HepG2 (cell line): ENCODE results near the gene ZNF3. TPM values are rescaled to one million over a fixed set of nuclear protein-coding genes. Genes with fewer than 3 reads are reported as not detected.

Experiments used
- CCDC6 ChIP-seq: sonication (generic); formaldehyde crosslinking; IDR thresholded peaks from 2 replicates; pipeline ENCODE4 v1.8.1; 2022; ENCODE audit warnings: mild to moderate bottlenecking, missing genetic modification reagents, moderate library complexity
- ESRRA ChIP-seq: sonication (generic); formaldehyde crosslinking; IDR thresholded peaks from 2 replicates; pipeline ENCODE4 v1.5.1; 2020; ENCODE audit warnings: mild to moderate bottlenecking, low read depth, missing genetic modification reagents
- HNRNPH1 ChIP-seq: fragments of 200-400 bp; formaldehyde crosslinking; optimal IDR thresholded peaks from 2 replicates; pipeline ENCODE3; 2017; ENCODE audit warnings: mild to moderate bottlenecking, low read depth, low read length
- MTA1 ChIP-seq: sonication (generic); formaldehyde crosslinking; IDR thresholded peaks from 2 replicates; pipeline ENCODE4 v1.4.0; 2020; ENCODE audit warnings: missing genetic modification reagents, mild to moderate bottlenecking, borderline replicate concordance
- NFYC ChIP-seq: IDR thresholded peaks from 2 replicates; pipeline ENCODE4 v1.6.1; 2016; ENCODE audit warnings: missing genetic modification reagents, missing compliant biosample characterization
- NR2F2 ChIP-seq: IDR thresholded peaks from 2 replicates; pipeline ENCODE4 v1.6.1; 2012; ENCODE audit warnings: low read depth, inconsistent platforms, borderline replicate concordance
- POLR2AphosphoS2 ChIP-seq: IDR thresholded peaks from 2 replicates; pipeline ENCODE4 v1.6.1; 2011; ENCODE audit warnings: low read depth, low read length, improper control_type of control experiment
- PRPF4 ChIP-seq: fragments of 200-400 bp; formaldehyde crosslinking; IDR thresholded peaks from 2 replicates; pipeline ENCODE4 v1.6.1; 2016; ENCODE audit warnings: low read length, low read depth; ENCODE audit not compliant: poor library complexity, severe bottlenecking
- RFX5 ChIP-seq: IDR thresholded peaks from 2 replicates; pipeline ENCODE4 v1.6.1; 2011; ENCODE audit warnings: low read depth, low read length, improper control_type of control experiment
- SRSF1 ChIP-seq: fragments of 200-400 bp; formaldehyde crosslinking; optimal IDR thresholded peaks from 2 replicates; pipeline ENCODE3; 2017; ENCODE audit warnings: mild to moderate bottlenecking, low read depth, low read length, moderate library complexity
- TGIF2 ChIP-seq: IDR thresholded peaks from 2 replicates; pipeline ENCODE4 v1.6.1; 2016; ENCODE audit warnings: control low read depth, missing compliant biosample characterization
- TSC22D2 ChIP-seq: sonication (generic); formaldehyde crosslinking; IDR thresholded peaks from 2 replicates; pipeline ENCODE4 v1.5.1; 2020; ENCODE audit warnings: missing genetic modification reagents, mild to moderate bottlenecking, borderline replicate concordance
- ZBTB7A ChIP-seq: sonication (generic); formaldehyde crosslinking; IDR thresholded peaks from 2 replicates; pipeline ENCODE4 v1.8.0; 2022; ENCODE audit warnings: mild to moderate bottlenecking, missing genetic modification reagents
- ZFP37 ChIP-seq: sonication (generic); formaldehyde crosslinking; IDR thresholded peaks from 2 replicates; pipeline ENCODE4 v1.4.0; 2020; ENCODE audit warnings: missing genetic modification reagents, borderline replicate concordance
- ZNF138 ChIP-seq: sonication (generic); formaldehyde crosslinking; IDR thresholded peaks from 2 replicates; pipeline ENCODE4 v1.5.0; 2020; ENCODE audit warnings: mild to moderate bottlenecking, low read depth, missing genetic modification reagents
- ZNF619 ChIP-seq: sonication (generic); formaldehyde crosslinking; IDR thresholded peaks from 2 replicates; pipeline ENCODE4 v1.4.0; 2020; ENCODE audit warnings: mild to moderate bottlenecking, missing genetic modification reagents
- ZNF749 ChIP-seq: sonication (generic); formaldehyde crosslinking; IDR thresholded peaks from 2 replicates; pipeline ENCODE4 v1.8.0; 2022; ENCODE audit warnings: mild to moderate bottlenecking, missing genetic modification reagents, moderate library complexity, borderline replicate concordance
- ZNF883 ChIP-seq: sonication (generic); formaldehyde crosslinking; IDR thresholded peaks from 2 replicates; pipeline ENCODE4 v1.5.1; 2020; ENCODE audit warnings: mild to moderate bottlenecking, missing genetic modification reagents; ENCODE audit errors: not compliant biosample characterization
- polyA plus RNA-seq, 8 experiments: library from polyadenylated mRNA; depleted of rRNA in 3 of 8; stranded (reverse) in 7 of 8; unstranded in 1 of 8; fragments of >200 nt; fragmentation: Illumina TruSeq in 4 of 8; extraction: Trizol in 4 of 8; gene quantifications; 2 replicates each; pipeline versions ENCODE4 v1.2.1 to v1.2.3, GENCODE V29; 2011 to 2016; ENCODE audit warnings: low read depth in 4 of 8, missing spikeins in 1 of 8, mixed read lengths in 1 of 8; ENCODE audit not compliant: insufficient read depth in 1 of 8
- total RNA-seq, 5 experiments: library from RNA; depleted of rRNA; stranded (reverse); fragments of >200 nt; fragmentation: Illumina TruSeq; extraction: Trizol; gene quantifications; 2 replicates each; pipeline ENCODE4 v1.2.3, GENCODE V29; 2016; ENCODE audit warnings: low read depth in 1 of 5
- TF ChIP-seq, protein P1 (sequence below): sonication (generic); formaldehyde crosslinking; IDR thresholded peaks from 2 replicates; pipeline ENCODE4 v1.5.1; 2020; ENCODE audit warnings: missing genetic modification reagents, mild to moderate bottlenecking, borderline replicate concordance
- TF ChIP-seq, protein P2 (sequence below): sonication (generic); formaldehyde crosslinking; IDR thresholded peaks from 2 replicates; pipeline ENCODE4 v1.4.0; 2020; ENCODE audit warnings: missing genetic modification reagents, mild to moderate bottlenecking, borderline replicate concordance
- TF ChIP-seq, protein P3 (sequence below): fragments of 450-650 bp; IDR thresholded peaks from 2 replicates; pipeline ENCODE4 v1.6.1; 2017
- TF ChIP-seq, protein P4 (sequence below): sonication (generic); formaldehyde crosslinking; IDR thresholded peaks from 2 replicates; pipeline ENCODE4 v1.4.0; 2020; ENCODE audit warnings: low read depth, mild to moderate bottlenecking, missing genetic modification reagents

The ZNF3 gene
- total and polyA plus RNA-seq, 2 of the 13 experiments (the other 11 are each of a cell fraction or from before 2014, with no cell fraction given): 33.7 to 56.9 TPM

DNA sequence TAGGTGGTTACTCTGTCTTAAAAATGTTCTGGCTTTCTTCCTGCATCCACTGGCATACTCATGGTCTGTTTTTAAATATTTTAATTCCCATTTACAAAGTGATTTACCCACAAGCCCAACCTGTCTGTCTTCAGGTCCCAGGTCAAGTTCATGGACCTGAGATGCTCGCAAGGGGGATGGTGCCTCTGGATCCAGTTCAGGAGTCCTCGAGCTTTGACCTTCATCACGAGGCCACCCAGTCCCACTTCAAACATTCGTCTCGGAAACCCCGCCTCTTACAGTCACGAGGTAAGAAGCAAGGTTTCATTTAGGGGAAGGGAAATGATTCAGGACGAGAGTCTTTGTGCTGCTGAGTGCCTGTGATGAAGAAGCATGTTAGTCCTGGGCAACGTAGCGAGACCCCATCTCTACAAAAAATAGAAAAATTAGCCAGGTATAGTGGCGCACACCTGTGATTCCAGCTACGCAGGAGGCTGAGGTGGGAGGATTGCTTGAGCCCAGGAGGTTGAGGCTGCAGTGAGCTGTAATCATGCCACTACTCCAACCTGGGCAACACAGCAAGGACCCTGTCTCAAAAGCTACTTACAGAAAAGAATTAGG, 57.4 kb downstream of the ZNF3 start (continued):
- TF ChIP-seq CCDC6 (CRISPR knock-in tag): no peak
- no peak for TF ChIP-seq ZNF883 (CRISPR knock-in tag)
- TF ChIP-seq, protein P1, sequence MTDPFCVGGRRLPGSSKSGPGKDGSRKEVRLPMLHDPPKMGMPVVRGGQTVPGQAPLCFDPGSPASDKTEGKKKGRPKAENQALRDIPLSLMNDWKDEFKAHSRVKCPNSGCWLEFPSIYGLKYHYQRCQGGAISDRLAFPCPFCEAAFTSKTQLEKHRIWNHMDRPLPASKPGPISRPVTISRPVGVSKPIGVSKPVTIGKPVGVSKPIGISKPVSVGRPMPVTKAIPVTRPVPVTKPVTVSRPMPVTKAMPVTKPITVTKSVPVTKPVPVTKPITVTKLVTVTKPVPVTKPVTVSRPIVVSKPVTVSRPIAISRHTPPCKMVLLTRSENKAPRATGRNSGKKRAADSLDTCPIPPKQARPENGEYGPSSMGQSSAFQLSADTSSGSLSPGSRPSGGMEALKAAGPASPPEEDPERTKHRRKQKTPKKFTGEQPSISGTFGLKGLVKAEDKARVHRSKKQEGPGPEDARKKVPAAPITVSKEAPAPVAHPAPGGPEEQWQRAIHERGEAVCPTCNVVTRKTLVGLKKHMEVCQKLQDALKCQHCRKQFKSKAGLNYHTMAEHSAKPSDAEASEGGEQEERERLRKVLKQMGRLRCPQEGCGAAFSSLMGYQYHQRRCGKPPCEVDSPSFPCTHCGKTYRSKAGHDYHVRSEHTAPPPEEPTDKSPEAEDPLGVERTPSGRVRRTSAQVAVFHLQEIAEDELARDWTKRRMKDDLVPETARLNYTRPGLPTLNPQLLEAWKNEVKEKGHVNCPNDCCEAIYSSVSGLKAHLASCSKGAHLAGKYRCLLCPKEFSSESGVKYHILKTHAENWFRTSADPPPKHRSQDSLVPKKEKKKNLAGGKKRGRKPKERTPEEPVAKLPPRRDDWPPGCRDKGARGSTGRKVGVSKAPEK: no peak
- no peak for TF ChIP-seq TSC22D2
- TF ChIP-seq MTA1: no peak
- no peak for TF ChIP-seq ZNF749 (CRISPR knock-in tag)
- TF ChIP-seq RFX5: no peak
- TF ChIP-seq, protein P2, sequence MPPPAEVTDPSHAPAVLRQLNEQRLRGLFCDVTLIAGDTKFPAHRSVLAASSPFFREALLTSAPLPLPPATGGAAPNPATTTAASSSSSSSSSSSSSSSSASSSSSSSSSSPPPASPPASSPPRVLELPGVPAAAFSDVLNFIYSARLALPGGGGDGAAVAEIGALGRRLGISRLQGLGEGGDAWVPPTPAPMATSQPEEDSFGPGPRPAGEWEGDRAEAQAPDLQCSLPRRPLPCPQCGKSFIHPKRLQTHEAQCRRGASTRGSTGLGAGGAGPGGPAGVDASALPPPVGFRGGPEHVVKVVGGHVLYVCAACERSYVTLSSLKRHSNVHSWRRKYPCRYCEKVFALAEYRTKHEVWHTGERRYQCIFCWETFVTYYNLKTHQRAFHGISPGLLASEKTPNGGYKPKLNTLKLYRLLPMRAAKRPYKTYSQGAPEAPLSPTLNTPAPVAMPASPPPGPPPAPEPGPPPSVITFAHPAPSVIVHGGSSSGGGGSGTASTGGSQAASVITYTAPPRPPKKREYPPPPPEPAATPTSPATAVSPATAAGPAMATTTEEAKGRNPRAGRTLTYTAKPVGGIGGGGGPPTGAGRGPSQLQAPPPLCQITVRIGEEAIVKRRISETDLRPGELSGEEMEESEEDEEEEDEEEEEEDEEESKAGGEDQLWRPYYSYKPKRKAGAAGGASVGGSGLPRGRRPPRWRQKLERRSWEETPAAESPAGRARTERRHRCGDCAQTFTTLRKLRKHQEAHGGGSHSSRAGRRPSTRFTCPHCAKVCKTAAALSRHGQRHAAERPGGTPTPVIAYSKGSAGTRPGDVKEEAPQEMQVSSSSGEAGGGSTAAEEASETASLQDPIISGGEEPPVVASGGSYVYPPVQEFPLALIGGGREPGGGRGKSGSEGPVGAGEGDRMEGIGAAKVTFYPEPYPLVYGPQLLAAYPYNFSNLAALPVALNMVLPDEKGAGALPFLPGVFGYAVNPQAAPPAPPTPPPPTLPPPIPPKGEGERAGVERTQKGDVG (CRISPR knock-in tag): no peak
- TF ChIP-seq TGIF2 (CRISPR knock-in tag): no peak
- no peak for TF ChIP-seq ZNF619 (CRISPR knock-in tag)
- TF ChIP-seq SRSF1: no peak
- no peak for TF ChIP-seq ZFP37 (CRISPR knock-in tag)
- TF ChIP-seq POLR2AphosphoS2: no peak
- TF ChIP-seq, protein P3, sequence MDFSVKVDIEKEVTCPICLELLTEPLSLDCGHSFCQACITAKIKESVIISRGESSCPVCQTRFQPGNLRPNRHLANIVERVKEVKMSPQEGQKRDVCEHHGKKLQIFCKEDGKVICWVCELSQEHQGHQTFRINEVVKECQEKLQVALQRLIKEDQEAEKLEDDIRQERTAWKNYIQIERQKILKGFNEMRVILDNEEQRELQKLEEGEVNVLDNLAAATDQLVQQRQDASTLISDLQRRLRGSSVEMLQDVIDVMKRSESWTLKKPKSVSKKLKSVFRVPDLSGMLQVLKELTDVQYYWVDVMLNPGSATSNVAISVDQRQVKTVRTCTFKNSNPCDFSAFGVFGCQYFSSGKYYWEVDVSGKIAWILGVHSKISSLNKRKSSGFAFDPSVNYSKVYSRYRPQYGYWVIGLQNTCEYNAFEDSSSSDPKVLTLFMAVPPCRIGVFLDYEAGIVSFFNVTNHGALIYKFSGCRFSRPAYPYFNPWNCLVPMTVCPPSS: no peak
- no peak for TF ChIP-seq PRPF4
- peak; percentile 78; the same call in 1 of the 2 replicates for TF ChIP-seq ESRRA (CRISPR knock-in tag)
- no peak for TF ChIP-seq ZBTB7A (CRISPR knock-in tag)
- TF ChIP-seq NR2F2: peak; percentile 82
- no peak for TF ChIP-seq HNRNPH1
- TF ChIP-seq, protein P4, sequence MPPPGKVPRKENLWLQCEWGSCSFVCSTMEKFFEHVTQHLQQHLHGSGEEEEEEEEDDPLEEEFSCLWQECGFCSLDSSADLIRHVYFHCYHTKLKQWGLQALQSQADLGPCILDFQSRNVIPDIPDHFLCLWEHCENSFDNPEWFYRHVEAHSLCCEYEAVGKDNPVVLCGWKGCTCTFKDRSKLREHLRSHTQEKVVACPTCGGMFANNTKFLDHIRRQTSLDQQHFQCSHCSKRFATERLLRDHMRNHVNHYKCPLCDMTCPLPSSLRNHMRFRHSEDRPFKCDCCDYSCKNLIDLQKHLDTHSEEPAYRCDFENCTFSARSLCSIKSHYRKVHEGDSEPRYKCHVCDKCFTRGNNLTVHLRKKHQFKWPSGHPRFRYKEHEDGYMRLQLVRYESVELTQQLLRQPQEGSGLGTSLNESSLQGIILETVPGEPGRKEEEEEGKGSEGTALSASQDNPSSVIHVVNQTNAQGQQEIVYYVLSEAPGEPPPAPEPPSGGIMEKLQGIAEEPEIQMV (CRISPR knock-in tag): no peak
- TF ChIP-seq NFYC (CRISPR knock-in tag): no peak
- no peak for TF ChIP-seq ZNF138 (CRISPR knock-in tag)
